Measurements from ENCODE around the gene GAB3.

GRCh38 chrX:154797006-154797405 lies 46.1 kb upstream of the GAB3 start:
- no peak for TF ChIP-seq CTCF (conservative IDR thresholded peaks at IDR 0.05)
- TF ChIP-seq EZH2 (IDR thresholded peaks at IDR 0.05; ENCODE audit: low read depth), result no peak

Data from PC-9 (cell line).